ENCODE measurements around the gene PKMYT1.
A peak's percentile ranks its signal among the peaks of the same experiment; 100 is the strongest.

Gene PKMYT1

GRCh38 chr16:2973605-2974318, 6.5 kb downstream of the PKMYT1 start:
- no peak for DNase-seq (ENCODE audit: low spot score)

GRCh38 chr16:2973093-2973492, 7.2 kb downstream of the PKMYT1 start:
- no peak for DNase-seq (ENCODE audit: low spot score)

GRCh38 chr16:2971985-2972784, 8.1 kb downstream of the PKMYT1 start:
- DNase-seq (ENCODE audit: low spot score), result no peak

- DNase-seq (ENCODE audit: low spot score), result no peak
Observed at GRCh38 chr16:2971134-2971984, 8.9 kb downstream of the PKMYT1 start.

GRCh38 chr16:2970563-2970962, 9.7 kb downstream of the PKMYT1 start:
- no peak for DNase-seq (ENCODE audit: low spot score)

- peak; percentile 74 for DNase-seq (ENCODE audit: low spot score)
Observed at GRCh38 chr16:2969545-2970521, 10.4 kb downstream of the PKMYT1 start.

- DNase-seq (ENCODE audit: low spot score), result peak; percentile 92
Observed at GRCh38 chr16:2968738-2969544, 11.3 kb downstream of the PKMYT1 start, which contains the start of gene PAQR4. Gene PAQR4 (plus strand): TSS chr16:2969348. CDS start chr16:2969675, 327 bp downstream.

GRCh38 chr16:2968368-2968737, 11.9 kb downstream of the PKMYT1 start:
- peak; percentile 69 for DNase-seq (ENCODE audit: low spot score)

GRCh38 chr16:2967721-2968161, 12.5 kb downstream of the PKMYT1 start:
- no peak for DNase-seq (ENCODE audit: low spot score)

GRCh38 chr16:2967211-2967631, 13.0 kb downstream of the PKMYT1 start:
- DNase-seq (ENCODE audit: low spot score), result no peak

- DNase-seq (ENCODE audit: low spot score), result peak; percentile 43
Observed at GRCh38 chr16:2966808-2967191, 13.4 kb downstream of the PKMYT1 start.

- DNase-seq (ENCODE audit: low spot score), result no peak
Observed at GRCh38 chr16:2966043-2966807, 14.0 kb downstream of the PKMYT1 start.

- peak; percentile 93 for DNase-seq (ENCODE audit: low spot score)
Observed at GRCh38 chr16:2964475-2965336, 15.5 kb downstream of the PKMYT1 start.

GRCh38 chr16:2963723-2964474, 16.3 kb downstream of the PKMYT1 start, which contains the start of gene KREMEN2:
Gene KREMEN2 (plus strand): TSS chr16:2964275. CDS start chr16:2964521, 246 bp downstream.
- no peak for DNase-seq (ENCODE audit: low spot score)

GRCh38 chr16:2963074-2963722, 17.0 kb downstream of the PKMYT1 start:
- DNase-seq (ENCODE audit: low spot score), result no peak

GRCh38 chr16:2962334-2963073, 17.7 kb downstream of the PKMYT1 start:
- no peak for DNase-seq (ENCODE audit: low spot score)
